ENCODE data around the gene TMCO4.

Gene TMCO4

GRCh38 chr1:19678493-19678892, 121.2 kb downstream of the TMCO4 start:
- TF ChIP-seq, protein P1, sequence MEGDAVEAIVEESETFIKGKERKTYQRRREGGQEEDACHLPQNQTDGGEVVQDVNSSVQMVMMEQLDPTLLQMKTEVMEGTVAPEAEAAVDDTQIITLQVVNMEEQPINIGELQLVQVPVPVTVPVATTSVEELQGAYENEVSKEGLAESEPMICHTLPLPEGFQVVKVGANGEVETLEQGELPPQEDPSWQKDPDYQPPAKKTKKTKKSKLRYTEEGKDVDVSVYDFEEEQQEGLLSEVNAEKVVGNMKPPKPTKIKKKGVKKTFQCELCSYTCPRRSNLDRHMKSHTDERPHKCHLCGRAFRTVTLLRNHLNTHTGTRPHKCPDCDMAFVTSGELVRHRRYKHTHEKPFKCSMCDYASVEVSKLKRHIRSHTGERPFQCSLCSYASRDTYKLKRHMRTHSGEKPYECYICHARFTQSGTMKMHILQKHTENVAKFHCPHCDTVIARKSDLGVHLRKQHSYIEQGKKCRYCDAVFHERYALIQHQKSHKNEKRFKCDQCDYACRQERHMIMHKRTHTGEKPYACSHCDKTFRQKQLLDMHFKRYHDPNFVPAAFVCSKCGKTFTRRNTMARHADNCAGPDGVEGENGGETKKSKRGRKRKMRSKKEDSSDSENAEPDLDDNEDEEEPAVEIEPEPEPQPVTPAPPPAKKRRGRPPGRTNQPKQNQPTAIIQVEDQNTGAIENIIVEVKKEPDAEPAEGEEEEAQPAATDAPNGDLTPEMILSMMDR (IDR thresholded peaks at IDR 0.05): no peak
- peaks cover 14% of the 10 kb centered on the region for H3K27me3 ChIP-seq
- H3K4me1 ChIP-seq (ENCODE audit: control insufficient read depth in 1 of 2, insufficient read depth in 1 of 2, low read depth in 1 of 2, low read length in 1 of 2): no peaks in the 10 kb centered on the region
- no peak overlapping the region for H3K27ac ChIP-seq
- no peaks in the 10 kb centered on the region for H3K9me3 ChIP-seq
- no peak overlapping the region for H3K4me3 ChIP-seq (ENCODE audit: low read depth in 1 of 2, low read length in 1 of 2)
- H3K36me3 ChIP-seq: peaks cover 7% of the 10 kb centered on the region

DNA sequence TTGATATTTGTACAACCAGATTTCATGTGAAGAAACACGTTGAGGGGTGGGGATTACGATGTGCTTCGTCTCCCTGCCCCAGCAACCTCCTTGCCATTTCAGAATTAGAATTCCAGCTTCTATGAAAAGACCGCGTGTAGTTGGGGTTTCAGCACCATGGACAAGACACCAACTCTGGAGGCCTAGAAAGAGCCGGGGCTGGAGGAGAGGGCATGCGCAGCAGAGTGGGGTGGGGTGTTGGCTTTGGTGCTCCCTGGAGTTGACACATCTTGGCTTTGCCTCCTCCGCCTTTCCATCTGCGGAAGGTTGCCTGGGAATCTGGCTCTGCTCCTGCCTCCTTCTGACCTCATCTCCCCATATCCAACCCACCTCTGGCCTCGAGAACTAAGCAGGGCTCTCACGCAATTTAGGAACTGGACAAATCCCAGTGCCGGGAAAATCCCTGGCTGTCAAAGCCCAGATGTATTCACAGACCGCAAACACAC, 123.2 kb downstream of the TMCO4 start:
- Histone ChIP-seq H3K4me1 (ENCODE audit: control insufficient read depth in 1 of 2, insufficient read depth in 1 of 2, low read depth in 1 of 2, low read length in 1 of 2) (no peaks in the 10 kb centered on the region), H3K36me3 (no peaks in the 10 kb centered on the region), H3K4me3 (ENCODE audit: low read depth in 1 of 2, low read length in 1 of 2) (no peak overlapping the region), H3K9me3 (no peaks in the 10 kb centered on the region), H3K27ac (no peak overlapping the region), H3K27me3 (peaks cover 25% of the 10 kb centered on the region)
- TF ChIP-seq, protein P1 (IDR thresholded peaks at IDR 0.05): no peak

DNA sequence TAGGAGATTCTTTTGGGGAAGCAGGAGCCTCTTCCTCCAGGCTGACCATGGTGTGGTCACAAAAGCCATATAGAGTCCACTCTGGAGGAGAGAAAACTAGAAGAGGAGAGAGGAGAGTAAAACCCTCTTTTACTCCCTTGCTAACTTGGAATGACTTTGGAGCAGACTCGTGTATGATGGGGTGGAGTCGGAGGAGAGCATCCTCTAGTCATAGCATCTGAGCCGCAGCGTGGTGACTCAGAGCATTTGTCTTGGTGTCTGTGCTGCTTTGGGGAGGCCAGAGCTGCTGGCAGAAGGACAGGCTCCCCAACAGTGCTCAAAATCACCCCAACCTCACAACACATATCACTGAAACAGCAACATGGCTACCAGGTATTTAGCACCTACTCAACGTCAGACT, 123.9 kb downstream of the TMCO4 start:
- Histone ChIP-seq H3K4me1 (ENCODE audit: control insufficient read depth in 1 of 2, insufficient read depth in 1 of 2, low read depth in 1 of 2, low read length in 1 of 2) (no peaks in the 10 kb centered on the region), H3K27ac (no peak overlapping the region), H3K9me3 (no peaks in the 10 kb centered on the region), H3K36me3 (no peaks in the 10 kb centered on the region), H3K27me3 (peaks cover 32% of the 10 kb centered on the region), H3K4me3 (ENCODE audit: low read depth in 1 of 2, low read length in 1 of 2) (no peak overlapping the region)
- TF ChIP-seq, protein P1 (IDR thresholded peaks at IDR 0.05): no peak

GRCh38 chr1:19672237-19672636, 127.5 kb downstream of the TMCO4 start:
- Histone ChIP-seq H3K36me3 (no peaks in the 10 kb centered on the region), H3K27me3 (peaks cover 60% of the 10 kb centered on the region), H3K4me1 (ENCODE audit: control insufficient read depth in 1 of 2, insufficient read depth in 1 of 2, low read depth in 1 of 2, low read length in 1 of 2) (no peaks in the 10 kb centered on the region), H3K9me3 (no peaks in the 10 kb centered on the region), H3K4me3 (ENCODE audit: low read depth in 1 of 2, low read length in 1 of 2) (no peak overlapping the region), H3K27ac (no peak overlapping the region)
- TF ChIP-seq, protein P1 (IDR thresholded peaks at IDR 0.05): no peak

DNA sequence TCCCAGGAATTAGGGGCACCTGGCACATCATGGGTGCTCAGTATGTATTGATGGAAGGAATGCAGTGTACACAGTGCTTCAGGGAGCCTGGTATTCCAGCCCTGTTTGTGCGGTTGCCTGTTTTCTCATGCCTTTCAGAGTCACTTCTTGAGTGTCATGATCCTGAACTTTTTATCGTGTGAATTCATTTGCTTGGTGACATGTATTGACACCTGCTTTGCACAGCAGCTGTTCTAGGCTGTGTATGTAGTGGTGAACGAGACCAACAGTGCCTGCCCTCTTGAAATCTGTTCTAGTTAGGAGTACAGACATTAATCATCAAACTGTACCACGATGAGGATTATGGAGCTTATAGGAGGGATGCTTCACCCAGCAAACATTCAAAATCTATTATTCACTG, 128.9 kb downstream of the TMCO4 start:
- Histone ChIP-seq H3K27me3 (peaks cover 64% of the 10 kb centered on the region), H3K4me3 (ENCODE audit: low read depth in 1 of 2, low read length in 1 of 2) (no peak overlapping the region), H3K36me3 (no peaks in the 10 kb centered on the region), H3K4me1 (ENCODE audit: control insufficient read depth in 1 of 2, insufficient read depth in 1 of 2, low read depth in 1 of 2, low read length in 1 of 2) (no peaks in the 10 kb centered on the region), H3K9me3 (no peaks in the 10 kb centered on the region), H3K27ac (no peak overlapping the region)
- TF ChIP-seq, protein P1 (IDR thresholded peaks at IDR 0.05): no peak

DNA sequence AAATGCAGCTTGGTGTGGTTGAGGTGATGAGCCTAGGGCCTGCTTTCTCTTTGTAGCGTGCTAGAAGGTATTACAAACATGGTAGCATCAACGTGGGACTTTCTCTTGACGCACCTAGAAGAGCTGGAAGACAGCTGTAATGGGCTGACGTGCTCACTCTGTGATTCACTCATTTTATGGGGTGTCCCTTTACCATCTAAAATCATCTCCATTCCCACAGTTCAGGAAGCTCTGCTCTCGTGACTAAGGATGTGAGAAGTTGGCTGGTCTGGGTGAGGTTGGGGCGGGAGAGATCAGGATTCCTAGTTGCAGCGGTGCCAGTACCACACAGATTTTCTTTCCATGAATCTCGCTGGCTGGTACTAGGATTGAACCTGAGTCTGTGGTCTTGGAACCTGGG, 130.8 kb downstream of the TMCO4 start:
- Histone ChIP-seq H3K4me3 (ENCODE audit: low read depth in 1 of 2, low read length in 1 of 2) (no peak overlapping the region), H3K27me3 (peaks cover 83% of the 10 kb centered on the region), H3K4me1 (ENCODE audit: control insufficient read depth in 1 of 2, insufficient read depth in 1 of 2, low read depth in 1 of 2, low read length in 1 of 2) (no peaks in the 10 kb centered on the region), H3K36me3 (no peaks in the 10 kb centered on the region), H3K27ac (no peak overlapping the region), H3K9me3 (no peaks in the 10 kb centered on the region)
- TF ChIP-seq, protein P1 (IDR thresholded peaks at IDR 0.05): no peak
